Tibial nerve (tissue), 3 donors: Measurements from ENCODE around the gene EFNB1.

Source experiments
- CTCF ChIP-seq, 5 experiments: fragments of 200-600 bp in 3 of 5; fragments of 450-650 bp in 2 of 5; sonication (generic) in 3 of 5; IDR thresholded peaks; one replicate each; pipeline ENCODE4 v1.5.1; 2016 to 2019; ENCODE audit warnings: antibody characterized with exemption in 5 of 5, mild to moderate bottlenecking in 3 of 5, moderate library complexity in 2 of 5
- POLR2A ChIP-seq, 2 donors: fragments of 450-650 bp; IDR thresholded peaks; one replicate each; pipeline ENCODE4 v1.6.1; 2017; ENCODE audit warnings: antibody characterized with exemption in 2 of 2, mild to moderate bottlenecking in 2 of 2, moderate library complexity in 2 of 2

- TF ChIP-seq CTCF (IDR thresholded peaks at IDR 0.05) (no peak), POLR2A (IDR thresholded peaks at IDR 0.05) (no peak)
Observed at GRCh38 chrX:68835104-68835442, 6.3 kb downstream of the EFNB1 start.
